HCT116 (cell line): ENCODE results near the gene SALL4. TPM values are rescaled to one million over a fixed set of nuclear protein-coding genes. Genes with fewer than 3 reads are reported as not detected.

Experiments
- ATAC-seq: fragments of 200-7000 bp; cut with Tn5 transposase; 2 replicates; pipeline ENCODE4 v1.9.1; 2020; ENCODE audit warnings: mild to moderate bottlenecking, moderate library complexity
- BruUV-seq: library from RNA; stranded (reverse); fragments of 400-500 nt; replicated peaks from 2 replicates; lab custom pipeline; 2021; lab: Mats Ljungman, UMichigan
- CTCF ChIA-PET: fragments of 300-600 bp; sonication (Branson Sonifier 250); formaldehyde crosslinking; loops from one replicate; lab custom pipeline; 2021; ENCODE audit warnings: antibody characterized with exemption; lab: Charles Lee
- POLR2A ChIA-PET: fragments of 300-600, 350-600 bp; sonication (Branson Sonifier 250); formaldehyde crosslinking; loops from one replicate; lab custom pipeline; 2021; ENCODE audit warnings: antibody characterized with exemption; lab: Charles Lee
- RAD21 ChIA-PET, 2 experiments: fragments of 300-600 bp; sonication (Branson Sonifier 250); formaldehyde crosslinking; loops; one replicate each; lab custom pipeline; 2023; ENCODE audit warnings: low total read pairs in 2 of 2; ENCODE audit not compliant: uncharacterized antibody in 2 of 2, unreplicated experiment in 2 of 2, low non-redundant PET in 1 of 2; lab: Charles Lee
- DNase-seq: peaks from one replicate; pipeline ENCODE4 v3.0.0-alpha.2; 2010; ENCODE audit warnings: low read depth, low spot score
- H2AFZ ChIP-seq: fragments of 200-600 bp; shearing (Covaris generic), sonication (generic); 2 replicates; pipeline ENCODE4 v1.6.1; 2017; ENCODE audit warnings: low read depth, mixed run types, mixed read lengths, antibody characterized with exemption, low read length; ENCODE audit not compliant: poor library complexity, severe bottlenecking
- H3K27ac ChIP-seq: 2 replicates; pipeline ENCODE4 v1.5.1; 2012; ENCODE audit warnings: low read depth, low read length
- H3K27me3 ChIP-seq: fragments of 200-600 bp; sonication (generic); 2 replicates; pipeline ENCODE4 v1.6.1; 2016; ENCODE audit warnings: mixed run types, low read length, mixed read lengths; ENCODE audit not compliant: insufficient read depth
- H3K36me3 ChIP-seq, 2 experiments: fragments of 200-500 bp in 1 of 2; fragments of 200-600 bp in 1 of 2; sonication (Bioruptor generic) in 1 of 2; sonication (generic) in 1 of 2; 2 replicates each; pipeline versions ENCODE4 v1.5.1 to v1.6.1; 2014 to 2016; ENCODE audit warnings: low read length in 2 of 2, inconsistent platforms in 1 of 2, mixed read lengths in 1 of 2, mixed run types in 1 of 2; ENCODE audit not compliant: insufficient read depth in 2 of 2, control insufficient read depth in 1 of 2
- H3K4me1 ChIP-seq, 2 experiments: fragments of 200-600 bp in 1 of 2; sonication (generic) in 1 of 2; 2 replicates each; pipeline versions ENCODE4 v1.5.1 to v1.6.1; 2012 to 2017; ENCODE audit warnings: low read length in 2 of 2, inconsistent platforms in 1 of 2, mild to moderate bottlenecking in 1 of 2, mixed read lengths in 1 of 2, mixed run types in 1 of 2, moderate library complexity in 1 of 2; ENCODE audit not compliant: insufficient read depth in 2 of 2, control insufficient read depth in 1 of 2
- H3K4me2 ChIP-seq: fragments of 200-600 bp; sonication (generic); 2 replicates; pipeline ENCODE4 v1.6.1; 2017; ENCODE audit warnings: mixed run types, low read length, mixed read lengths
- H3K4me3 ChIP-seq, 2 experiments: fragments of 200-600 bp in 1 of 2; sonication (generic) in 1 of 2; replicated peaks in 1 of 2; 2 replicates each; pipeline ENCODE4 v1.5.1; 2011 to 2016; ENCODE audit warnings: low read length in 2 of 2, control low read depth in 1 of 2, low read depth in 1 of 2, mild to moderate bottlenecking in 1 of 2, mixed read lengths in 1 of 2, mixed run types in 1 of 2
- H3K79me2 ChIP-seq: fragments of 200-600 bp; sonication (generic); 2 replicates; pipeline ENCODE4 v1.6.1; 2017; ENCODE audit warnings: mild to moderate bottlenecking, mixed run types, low read length, moderate library complexity, mixed read lengths; ENCODE audit not compliant: insufficient read depth
- H3K9ac ChIP-seq: fragments of 200-600 bp; sonication (generic); 2 replicates; pipeline ENCODE4 v1.6.1; 2016; ENCODE audit warnings: low read length, mixed read lengths
- H3K9me2 ChIP-seq: fragments of 200-600 bp; sonication (generic), shearing (Covaris generic); 2 replicates; pipeline ENCODE4 v1.6.1; 2017; ENCODE audit warnings: mixed run types, mild to moderate bottlenecking, moderate library complexity; ENCODE audit not compliant: insufficient read depth
- H3K9me3 ChIP-seq, 2 experiments: fragments of 200-500 bp in 1 of 2; fragments of 200-600 bp in 1 of 2; sonication (Bioruptor generic) in 1 of 2; sonication (generic) in 1 of 2; 2 replicates each; pipeline ENCODE4 v1.6.1; 2014 to 2017; ENCODE audit warnings: low read length in 2 of 2, mixed read lengths in 2 of 2, inconsistent platforms in 1 of 2, low read depth in 1 of 2, mild to moderate bottlenecking in 1 of 2, mixed run types in 1 of 2, moderate library complexity in 1 of 2; ENCODE audit not compliant: control insufficient read depth in 1 of 2, insufficient read depth in 1 of 2
- H4K20me1 ChIP-seq: fragments of 200-600 bp; sonication (generic), shearing (Covaris generic); 2 replicates; pipeline ENCODE4 v1.6.1; 2017; ENCODE audit warnings: mixed run types, mild to moderate bottlenecking, moderate library complexity; ENCODE audit not compliant: insufficient read depth
- EGR1 ChIP-seq: IDR thresholded peaks from 2 replicates; pipeline ENCODE4 v1.6.1; 2012; ENCODE audit warnings: low read depth
- EZH2 ChIP-seq: fragments of 200-600 bp; sonication (generic); IDR thresholded peaks from 2 replicates; pipeline ENCODE4 v1.6.1; 2017; ENCODE audit warnings: antibody characterized with exemption, mixed run types
- JUND ChIP-seq: IDR thresholded peaks from 2 replicates; pipeline ENCODE4 v1.6.1; 2012
- POLR2A ChIP-seq: IDR thresholded peaks from 2 replicates; pipeline ENCODE4 v1.7.0; 2011; ENCODE audit warnings: borderline replicate concordance; ENCODE audit not compliant: insufficient read depth, insufficient read length; ENCODE audit errors: extremely low read depth
- POLR2AphosphoS5 ChIP-seq: IDR thresholded peaks from 2 replicates; pipeline ENCODE4 v1.6.1; 2011; ENCODE audit warnings: mild to moderate bottlenecking, low read depth, low read length, moderate library complexity
- SIN3A ChIP-seq: IDR thresholded peaks from 2 replicates; pipeline ENCODE4 v1.6.1; 2012; ENCODE audit warnings: low read depth
- YY1 ChIP-seq: IDR thresholded peaks from 2 replicates; pipeline ENCODE4 v1.6.1; 2011; ENCODE audit warnings: low read length, low read depth, moderate library complexity, mild to moderate bottlenecking; ENCODE audit not compliant: insufficient replicate concordance; ENCODE audit errors: extremely low read depth
- ZFX ChIP-seq: fragments of 450-650 bp; IDR thresholded peaks from 2 replicates; pipeline ENCODE4 v1.6.1; 2017
- ZNF274 ChIP-seq: fragments of 200-500 bp; sonication (Bioruptor generic); IDR thresholded peaks from 2 replicates; pipeline ENCODE4 v1.6.1; 2014; ENCODE audit warnings: mild to moderate bottlenecking, low read depth, low read length, inconsistent platforms
- intact Hi-C: fragments of 100-400 bp; cut with micrococcal nuclease; formaldehyde crosslinking; loops from 2 replicates; pipeline ENCODE4 v1.10.0; 2022
- total RNA-seq: library from RNA; stranded (reverse); gene quantifications from one replicate; pipeline ENCODE4 v1.2.1, GENCODE V29; 2021; ENCODE audit not compliant: unreplicated experiment
- TF ChIP-seq, protein P1 (sequence below), 3 experiments: fragments of 200-600 bp in 1 of 3; sonication (generic) in 1 of 3; IDR thresholded peaks in 2 of 3; conservative IDR thresholded peaks in 1 of 3; 2 replicates each; pipeline ENCODE4 v1.5.1; 2012 to 2017; ENCODE audit warnings: low read depth in 2 of 3, low read length in 2 of 3, antibody characterized with exemption in 1 of 3, borderline replicate concordance in 1 of 3, control low read depth in 1 of 3, mild to moderate bottlenecking in 1 of 3, mixed read lengths in 1 of 3, mixed run types in 1 of 3, moderate library complexity in 1 of 3; ENCODE audit not compliant: insufficient read depth in 1 of 3
- TF ChIP-seq, protein P2 (sequence below): IDR thresholded peaks from 2 replicates; pipeline ENCODE4 v1.6.1; 2012
- TF ChIP-seq, protein P3 (sequence below): IDR thresholded peaks from 2 replicates; pipeline ENCODE4 v1.6.1; 2012; ENCODE audit warnings: low read depth
- TF ChIP-seq, protein P4 (sequence below): IDR thresholded peaks from 2 replicates; pipeline ENCODE4 v1.6.1; 2011; ENCODE audit warnings: mild to moderate bottlenecking, low read length, moderate library complexity; ENCODE audit not compliant: insufficient replicate concordance; ENCODE audit errors: extremely low read depth

SALL4 gene
- total RNA-seq, 1 experiment from 2014 or later = 1.9 TPM

DNA sequence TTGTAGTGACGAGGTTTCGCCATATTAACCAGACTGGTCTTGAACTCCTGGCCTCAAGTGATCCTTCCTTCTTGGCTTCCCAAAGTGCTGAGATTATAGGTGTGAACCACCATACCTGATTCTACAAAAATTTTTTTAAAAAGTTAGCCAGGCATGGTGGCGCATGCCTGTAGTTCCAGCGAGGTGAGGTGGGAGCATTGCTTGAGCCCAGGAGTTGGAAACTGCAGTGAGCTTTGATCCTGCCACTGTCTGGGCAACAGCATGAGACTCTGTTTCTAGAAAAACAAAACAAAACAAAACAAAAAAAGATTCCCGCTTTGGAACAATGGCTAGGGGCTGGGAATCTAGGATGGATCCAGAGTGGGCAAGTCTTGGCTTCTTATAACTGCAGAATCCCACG, 35.1 kb upstream of the SALL4 start:
- Histone ChIP-seq H3K27me3 (no peaks in the 10 kb centered on the region), H3K9me3 (no peaks in the 10 kb centered on the region), H2AFZ (no peak overlapping the region), H3K36me3 (no peaks in the 10 kb centered on the region), H3K4me3 (no peak overlapping the region), H3K27ac (no peak overlapping the region), H3K4me2 (no peak overlapping the region), H3K9ac (no peak overlapping the region), H3K4me1 (no peaks in the 10 kb centered on the region), H3K9me2 (no peaks in the 10 kb centered on the region), H3K79me2 (no peaks in the 10 kb centered on the region), H4K20me1 (no peaks in the 10 kb centered on the region)
- no TSS peak for BruUV-seq
- ChIA-PET CTCF (no interaction called here), POLR2A (no interaction called here), RAD21 (no interaction called here)
- no peak for TF ChIP-seq YY1
- TF ChIP-seq POLR2AphosphoS5 = no peak
- TF ChIP-seq EZH2 = no peak
- no peak for TF ChIP-seq SIN3A
- TF ChIP-seq, protein P1, sequence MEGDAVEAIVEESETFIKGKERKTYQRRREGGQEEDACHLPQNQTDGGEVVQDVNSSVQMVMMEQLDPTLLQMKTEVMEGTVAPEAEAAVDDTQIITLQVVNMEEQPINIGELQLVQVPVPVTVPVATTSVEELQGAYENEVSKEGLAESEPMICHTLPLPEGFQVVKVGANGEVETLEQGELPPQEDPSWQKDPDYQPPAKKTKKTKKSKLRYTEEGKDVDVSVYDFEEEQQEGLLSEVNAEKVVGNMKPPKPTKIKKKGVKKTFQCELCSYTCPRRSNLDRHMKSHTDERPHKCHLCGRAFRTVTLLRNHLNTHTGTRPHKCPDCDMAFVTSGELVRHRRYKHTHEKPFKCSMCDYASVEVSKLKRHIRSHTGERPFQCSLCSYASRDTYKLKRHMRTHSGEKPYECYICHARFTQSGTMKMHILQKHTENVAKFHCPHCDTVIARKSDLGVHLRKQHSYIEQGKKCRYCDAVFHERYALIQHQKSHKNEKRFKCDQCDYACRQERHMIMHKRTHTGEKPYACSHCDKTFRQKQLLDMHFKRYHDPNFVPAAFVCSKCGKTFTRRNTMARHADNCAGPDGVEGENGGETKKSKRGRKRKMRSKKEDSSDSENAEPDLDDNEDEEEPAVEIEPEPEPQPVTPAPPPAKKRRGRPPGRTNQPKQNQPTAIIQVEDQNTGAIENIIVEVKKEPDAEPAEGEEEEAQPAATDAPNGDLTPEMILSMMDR (IDR thresholded peaks at IDR 0.05 in 2 of 3, conservative IDR thresholded peaks at IDR 0.05 in 1 of 3; ENCODE audit: borderline replicate concordance in 1 of 3, insufficient read depth in 1 of 3, low read depth in 2 of 3, low read length in 2 of 3) = no peak
- TF ChIP-seq EGR1 = no peak
- TF ChIP-seq, protein P2, sequence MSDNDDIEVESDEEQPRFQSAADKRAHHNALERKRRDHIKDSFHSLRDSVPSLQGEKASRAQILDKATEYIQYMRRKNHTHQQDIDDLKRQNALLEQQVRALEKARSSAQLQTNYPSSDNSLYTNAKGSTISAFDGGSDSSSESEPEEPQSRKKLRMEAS = no peak
- TF ChIP-seq, protein P3, sequence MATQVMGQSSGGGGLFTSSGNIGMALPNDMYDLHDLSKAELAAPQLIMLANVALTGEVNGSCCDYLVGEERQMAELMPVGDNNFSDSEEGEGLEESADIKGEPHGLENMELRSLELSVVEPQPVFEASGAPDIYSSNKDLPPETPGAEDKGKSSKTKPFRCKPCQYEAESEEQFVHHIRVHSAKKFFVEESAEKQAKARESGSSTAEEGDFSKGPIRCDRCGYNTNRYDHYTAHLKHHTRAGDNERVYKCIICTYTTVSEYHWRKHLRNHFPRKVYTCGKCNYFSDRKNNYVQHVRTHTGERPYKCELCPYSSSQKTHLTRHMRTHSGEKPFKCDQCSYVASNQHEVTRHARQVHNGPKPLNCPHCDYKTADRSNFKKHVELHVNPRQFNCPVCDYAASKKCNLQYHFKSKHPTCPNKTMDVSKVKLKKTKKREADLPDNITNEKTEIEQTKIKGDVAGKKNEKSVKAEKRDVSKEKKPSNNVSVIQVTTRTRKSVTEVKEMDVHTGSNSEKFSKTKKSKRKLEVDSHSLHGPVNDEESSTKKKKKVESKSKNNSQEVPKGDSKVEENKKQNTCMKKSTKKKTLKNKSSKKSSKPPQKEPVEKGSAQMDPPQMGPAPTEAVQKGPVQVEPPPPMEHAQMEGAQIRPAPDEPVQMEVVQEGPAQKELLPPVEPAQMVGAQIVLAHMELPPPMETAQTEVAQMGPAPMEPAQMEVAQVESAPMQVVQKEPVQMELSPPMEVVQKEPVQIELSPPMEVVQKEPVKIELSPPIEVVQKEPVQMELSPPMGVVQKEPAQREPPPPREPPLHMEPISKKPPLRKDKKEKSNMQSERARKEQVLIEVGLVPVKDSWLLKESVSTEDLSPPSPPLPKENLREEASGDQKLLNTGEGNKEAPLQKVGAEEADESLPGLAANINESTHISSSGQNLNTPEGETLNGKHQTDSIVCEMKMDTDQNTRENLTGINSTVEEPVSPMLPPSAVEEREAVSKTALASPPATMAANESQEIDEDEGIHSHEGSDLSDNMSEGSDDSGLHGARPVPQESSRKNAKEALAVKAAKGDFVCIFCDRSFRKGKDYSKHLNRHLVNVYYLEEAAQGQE = no peak
- no peak for TF ChIP-seq JUND
- TF ChIP-seq, protein P4, sequence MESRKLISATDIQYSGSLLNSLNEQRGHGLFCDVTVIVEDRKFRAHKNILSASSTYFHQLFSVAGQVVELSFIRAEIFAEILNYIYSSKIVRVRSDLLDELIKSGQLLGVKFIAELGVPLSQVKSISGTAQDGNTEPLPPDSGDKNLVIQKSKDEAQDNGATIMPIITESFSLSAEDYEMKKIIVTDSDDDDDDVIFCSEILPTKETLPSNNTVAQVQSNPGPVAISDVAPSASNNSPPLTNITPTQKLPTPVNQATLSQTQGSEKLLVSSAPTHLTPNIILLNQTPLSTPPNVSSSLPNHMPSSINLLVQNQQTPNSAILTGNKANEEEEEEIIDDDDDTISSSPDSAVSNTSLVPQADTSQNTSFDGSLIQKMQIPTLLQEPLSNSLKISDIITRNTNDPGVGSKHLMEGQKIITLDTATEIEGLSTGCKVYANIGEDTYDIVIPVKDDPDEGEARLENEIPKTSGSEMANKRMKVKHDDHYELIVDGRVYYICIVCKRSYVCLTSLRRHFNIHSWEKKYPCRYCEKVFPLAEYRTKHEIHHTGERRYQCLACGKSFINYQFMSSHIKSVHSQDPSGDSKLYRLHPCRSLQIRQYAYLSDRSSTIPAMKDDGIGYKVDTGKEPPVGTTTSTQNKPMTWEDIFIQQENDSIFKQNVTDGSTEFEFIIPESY = no peak
- TF ChIP-seq POLR2A = no peak
- no peak for TF ChIP-seq ZFX
- TF ChIP-seq ZNF274 = no peak
- DNase-seq (no peak), ATAC-seq (no peak)
- intact Hi-C loops = no loop called here
